ENCODE data around the gene ADGRA1.
"Not testable (repeated sequence)": the region's sequence is repeated elsewhere in the genome, so short reads cannot be mapped to it uniquely, and the experiment has no call there.

The ADGRA1 gene

GRCh38 chr10:133097961-133098360, 10.2 kb downstream of the ADGRA1 start:
- DNase-seq = no peak

GRCh38 chr10:133098426-133099124, 10.9 kb downstream of the ADGRA1 start:
- no peak for DNase-seq

- no peak for DNase-seq
These were observed 11.8 kb downstream of the ADGRA1 start for GRCh38 chr10:133099571-133099970.

GRCh38 chr10:133100186-133100585, 12.5 kb downstream of the ADGRA1 start:
- no peak for DNase-seq

- peak; percentile 6 for DNase-seq
These were observed 13.1 kb downstream of the ADGRA1 start for GRCh38 chr10:133100706-133101415.

GRCh38 chr10:133101416-133101810, 13.7 kb downstream of the ADGRA1 start:
- DNase-seq = no peak

GRCh38 chr10:133102415-133103095, 14.8 kb downstream of the ADGRA1 start:
- no peak for DNase-seq

GRCh38 chr10:133103311-133103910, 15.7 kb downstream of the ADGRA1 start:
- no peak for DNase-seq

- DNase-seq = no peak
These were observed 16.6 kb downstream of the ADGRA1 start for GRCh38 chr10:133104068-133104962.

GRCh38 chr10:133104963-133105640, 17.4 kb downstream of the ADGRA1 start:
- DNase-seq = no peak

GRCh38 chr10:133105686-133106390, 18.1 kb downstream of the ADGRA1 start:
- no peak for DNase-seq

GRCh38 chr10:133106516-133106915, 18.8 kb downstream of the ADGRA1 start:
- DNase-seq = no peak

GRCh38 chr10:133107442-133107841, 19.7 kb downstream of the ADGRA1 start:
- no peak for DNase-seq

GRCh38 chr10:133109711-133110110, 22.0 kb downstream of the ADGRA1 start:
- DNase-seq = no peak

GRCh38 chr10:133110133-133110532, 22.4 kb downstream of the ADGRA1 start:
- no peak for DNase-seq

GRCh38 chr10:133110609-133111275, 23.0 kb downstream of the ADGRA1 start:
- DNase-seq = no peak

- DNase-seq = not testable (repeated sequence)
These were observed 23.9 kb downstream of the ADGRA1 start for GRCh38 chr10:133111640-133112039.

- no peak for DNase-seq
These were observed 25.6 kb downstream of the ADGRA1 start for GRCh38 chr10:133113146-133113830.

- DNase-seq = no peak
These were observed 26.1 kb downstream of the ADGRA1 start for GRCh38 chr10:133113847-133114246.

- no peak for DNase-seq
These were observed 26.5 kb downstream of the ADGRA1 start for GRCh38 chr10:133114251-133114650.

Measured in NCI-H146 (cell line).